ENCODE data around the gene STK17B.

STK17B gene

DNA sequence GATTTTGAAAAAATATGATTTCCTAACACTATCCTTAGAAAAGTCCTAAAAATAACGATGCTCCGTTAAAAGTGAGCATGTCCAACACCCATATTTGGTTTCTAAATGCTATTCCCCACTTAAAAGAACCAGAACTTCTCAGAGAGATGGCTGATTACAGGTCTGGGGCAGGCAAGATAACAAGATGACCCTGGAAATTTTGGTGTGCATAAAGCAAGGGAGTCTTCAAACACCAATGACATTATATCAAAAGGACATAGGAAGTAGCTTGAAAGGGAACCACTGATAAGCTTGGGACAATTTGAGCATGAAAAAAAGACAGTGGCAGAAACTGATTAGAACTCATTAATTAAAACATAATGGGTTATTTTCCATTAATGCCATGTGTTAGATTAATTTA lies 17.9 kb downstream of the STK17B start:
- no peak for DNase-seq

- no peak for DNase-seq
Measured at GRCh38 chr2:196149948-196150347, 21.4 kb downstream of the STK17B start.

GRCh38 chr2:196148736-196149135 lies 22.6 kb downstream of the STK17B start:
- no peak for DNase-seq

DNA sequence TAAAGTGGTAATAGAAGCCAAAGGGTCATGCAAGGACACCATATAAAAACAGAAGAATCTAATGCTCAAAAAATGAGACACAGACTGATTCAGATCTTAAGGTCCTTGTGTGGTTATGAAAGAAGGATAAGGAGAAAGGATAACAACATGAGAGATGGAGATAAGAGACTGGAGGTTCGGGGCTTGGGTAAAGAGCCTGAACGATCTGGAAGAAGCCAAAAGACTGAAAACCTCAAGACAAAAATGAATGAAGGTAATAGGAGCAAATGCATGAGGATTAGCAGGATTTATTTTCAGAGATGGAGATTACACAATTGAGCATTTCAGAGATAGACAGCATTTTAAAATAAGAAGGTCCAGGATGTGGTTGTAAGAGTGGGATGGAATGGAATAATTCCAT lies 26.1 kb downstream of the STK17B start:
- no peak for DNase-seq

- DNase-seq, result no peak
Measured at GRCh38 chr2:196144513-196145126, 26.8 kb downstream of the STK17B start.

GRCh38 chr2:196143730-196144131 lies 27.6 kb downstream of the STK17B start:
- DNase-seq, result no peak

GRCh38 chr2:196142825-196143224 lies 28.6 kb downstream of the STK17B start:
- DNase-seq, result no peak

DNA sequence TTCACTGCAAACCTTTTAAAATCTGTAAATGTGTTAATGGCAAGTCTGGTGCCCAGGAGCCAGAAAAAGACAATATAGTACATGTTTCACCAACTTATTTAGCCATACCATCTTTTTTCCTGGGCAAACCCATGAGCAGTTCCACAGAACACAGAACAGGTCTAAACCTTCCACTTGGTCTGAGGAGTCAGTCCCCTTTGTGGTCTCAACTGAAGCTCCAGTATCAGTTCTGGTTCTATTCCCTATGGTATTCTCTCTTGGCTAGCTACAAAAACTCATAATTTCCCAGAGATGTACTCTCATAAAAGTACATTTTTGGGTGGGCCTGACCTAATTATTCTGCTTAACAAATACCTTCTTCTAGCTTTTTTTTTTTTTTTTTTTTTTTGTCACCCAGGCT lies 31.2 kb downstream of the STK17B start:
- no peak for DNase-seq

GRCh38 chr2:196137271-196137670 lies 34.1 kb downstream of the STK17B start:
- no peak for DNase-seq

DNA sequence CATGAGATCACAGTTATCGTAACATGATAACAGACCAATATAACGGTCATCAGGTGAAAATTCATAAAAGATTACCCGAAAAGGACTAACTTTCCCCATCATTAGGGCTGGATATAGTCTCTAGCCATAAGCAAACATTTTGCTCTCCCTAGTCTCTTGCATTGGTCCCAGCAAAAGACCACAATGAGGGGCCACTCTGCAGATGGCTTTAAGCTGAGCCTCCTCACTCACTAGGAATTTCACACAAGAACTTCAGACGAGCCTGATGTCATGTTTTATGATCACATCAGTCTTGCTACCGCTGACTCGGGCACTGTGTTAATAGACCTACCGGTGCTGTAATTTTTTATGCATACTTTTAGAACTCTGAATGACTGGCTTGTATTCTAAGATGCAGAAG lies 35.2 kb downstream of the STK17B start:
- DNase-seq, result no peak

DNA sequence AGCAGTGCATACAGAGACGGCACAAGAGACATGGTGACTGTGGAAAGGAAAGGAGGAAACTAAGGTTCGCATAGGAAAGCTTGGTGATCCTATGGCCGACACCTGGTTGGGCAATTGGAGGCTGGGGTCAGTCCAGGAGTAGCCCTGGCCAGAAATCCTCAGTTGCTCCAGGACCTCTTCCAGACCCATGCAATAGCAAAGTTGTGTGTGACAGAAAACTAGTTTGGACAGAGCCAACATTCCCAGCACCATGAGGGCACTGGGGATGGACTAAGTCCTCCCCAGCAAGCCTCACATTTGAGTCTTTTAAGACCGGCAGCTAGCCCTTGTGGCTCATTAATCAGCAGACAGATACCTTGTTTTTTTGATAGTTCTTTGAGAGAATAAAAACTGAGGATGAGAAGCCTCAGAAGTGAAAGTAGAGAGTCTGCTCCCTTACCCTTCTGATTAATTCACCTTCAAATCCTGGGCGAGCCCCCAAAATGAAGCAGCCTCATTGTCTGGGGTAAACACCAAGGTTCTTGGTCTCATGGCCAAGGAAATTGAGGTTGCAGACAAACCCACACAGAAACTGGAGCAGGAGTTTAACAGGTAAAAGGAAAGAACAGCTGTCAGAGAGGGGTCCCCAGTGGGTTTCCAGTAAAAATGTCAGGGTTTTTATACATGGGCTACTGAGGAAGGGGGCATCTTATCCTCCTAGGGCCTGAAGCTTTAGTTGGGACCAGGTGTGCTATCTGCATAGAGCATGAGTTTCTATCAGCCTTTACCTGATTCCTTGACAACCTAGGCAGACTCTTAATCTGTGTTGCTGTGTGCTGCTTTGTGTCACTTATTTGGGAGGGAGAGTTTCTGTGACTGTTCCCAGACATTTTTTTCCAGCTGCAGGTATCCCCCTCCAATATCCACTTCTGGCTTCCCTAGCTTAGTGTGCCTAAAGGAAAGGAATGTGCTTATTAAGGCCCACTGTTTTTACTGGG lies 39.1 kb downstream of the STK17B start:
- DNase-seq, result no peak

- DNase-seq, result no peak
Measured at GRCh38 chr2:196131384-196131937, 39.9 kb downstream of the STK17B start.

- no peak for DNase-seq
Measured at GRCh38 chr2:196130039-196130825, 41.1 kb downstream of the STK17B start.

- DNase-seq, result no peak
Measured at GRCh38 chr2:196128749-196129148, 42.6 kb downstream of the STK17B start.

DNA sequence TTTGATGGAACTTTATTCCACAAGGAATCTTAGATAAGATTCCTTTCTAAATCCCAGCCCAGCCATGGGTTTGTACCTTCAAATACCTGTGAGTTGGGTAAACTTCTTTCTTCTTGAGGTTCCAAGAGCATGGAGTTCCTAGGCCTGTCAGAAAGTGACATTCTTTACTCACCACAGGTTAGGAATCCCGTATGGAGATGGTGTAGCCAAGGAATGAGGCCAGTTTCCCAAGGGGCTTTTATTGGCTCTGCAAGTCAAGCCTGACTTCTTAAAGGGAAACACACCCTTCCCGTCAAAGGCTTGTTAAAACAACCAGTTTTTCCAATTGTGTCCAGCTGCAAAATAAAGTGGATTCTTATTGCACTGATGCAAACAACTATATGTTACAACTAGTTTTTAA lies 45.8 kb downstream of the STK17B start:
- no peak for DNase-seq

GRCh38 chr2:196123679-196124373 lies 47.6 kb downstream of the STK17B start:
- DNase-seq, result no peak

DNA sequence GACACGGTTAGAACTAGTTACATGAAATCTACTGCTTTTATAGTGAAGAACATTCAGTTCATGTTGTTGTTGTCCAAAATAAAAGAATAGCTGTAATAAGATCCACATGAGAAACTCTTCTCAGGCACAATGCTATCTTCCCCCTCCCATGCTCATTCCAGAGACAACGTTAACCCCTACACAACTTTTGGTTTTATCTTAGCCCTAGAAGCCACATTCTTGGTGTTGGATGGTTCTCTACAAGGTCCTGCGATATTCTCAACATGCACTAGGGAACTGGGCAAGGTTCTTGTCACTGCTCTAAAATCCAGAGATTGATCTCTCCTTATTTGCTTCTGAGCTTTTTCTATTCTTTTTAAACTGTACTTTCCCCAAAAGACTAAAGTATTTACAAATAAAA lies 51.5 kb downstream of the STK17B start:
- DNase-seq, result no peak

DNA sequence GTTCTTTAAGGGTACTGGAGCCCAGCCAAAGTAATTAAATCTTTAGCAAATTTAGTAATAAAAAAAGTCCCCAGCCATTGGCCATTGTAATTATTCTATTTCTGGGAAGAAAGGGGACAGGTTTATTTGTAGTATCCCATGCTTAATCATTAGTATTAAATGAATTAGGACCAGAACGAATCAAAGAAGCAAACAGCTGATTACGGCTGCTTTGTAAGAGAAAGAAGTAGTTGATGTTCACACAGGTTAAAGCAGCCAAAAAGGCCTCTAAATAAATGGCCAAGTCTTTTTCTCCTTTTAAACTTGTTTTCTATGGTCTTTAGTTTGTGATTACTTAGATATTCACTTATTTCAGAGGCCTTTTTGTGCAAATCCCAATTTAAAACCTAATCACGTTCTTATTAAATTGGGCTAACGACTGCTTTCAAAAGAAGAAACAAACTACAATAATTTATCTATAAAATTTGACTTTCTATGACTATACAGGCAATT lies 54.1 kb downstream of the STK17B start:
- DNase-seq, result no peak

DNA sequence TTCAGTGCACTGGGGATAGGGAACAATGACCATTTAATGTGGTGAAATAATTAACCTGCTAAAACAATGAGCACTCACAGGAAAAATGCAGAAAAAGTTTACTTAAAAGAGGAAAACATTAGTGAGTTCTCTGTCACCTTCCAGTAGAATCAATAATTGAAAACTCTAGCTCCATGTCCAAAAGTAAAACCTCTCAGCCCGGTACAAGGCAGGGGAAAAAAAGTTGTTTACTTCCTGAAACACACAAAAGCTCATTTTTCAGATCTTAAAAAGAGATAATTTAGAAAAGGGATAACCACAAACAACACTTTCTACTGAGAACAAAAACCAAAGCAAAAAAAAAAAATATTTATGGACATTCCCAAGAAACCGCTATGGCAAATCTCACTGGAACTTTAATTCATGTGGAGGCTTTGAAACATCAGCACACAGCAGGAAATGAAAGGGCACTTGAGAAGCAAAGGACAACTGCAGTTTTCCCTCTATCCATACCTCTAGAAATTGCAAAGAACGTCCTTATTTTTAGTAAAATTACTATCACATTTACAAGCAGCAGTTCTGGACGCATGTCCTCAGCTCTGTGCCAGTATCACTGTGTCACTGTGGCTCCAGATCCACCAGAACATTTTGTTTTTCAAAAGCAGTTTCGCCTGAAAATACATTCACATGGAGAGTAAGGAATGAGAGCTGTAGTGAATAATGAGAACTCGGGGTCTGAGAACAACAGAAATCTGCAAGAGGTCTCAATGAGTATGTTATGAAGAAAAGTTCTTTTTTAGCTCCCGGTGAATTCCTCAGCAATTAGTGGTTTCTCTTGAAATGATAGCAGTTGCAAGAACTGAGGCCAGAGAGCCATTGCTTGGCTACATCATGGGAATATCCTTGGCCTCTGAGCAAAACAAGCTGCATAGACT lies 58.1 kb downstream of the STK17B start:
- no peak for DNase-seq

DNA sequence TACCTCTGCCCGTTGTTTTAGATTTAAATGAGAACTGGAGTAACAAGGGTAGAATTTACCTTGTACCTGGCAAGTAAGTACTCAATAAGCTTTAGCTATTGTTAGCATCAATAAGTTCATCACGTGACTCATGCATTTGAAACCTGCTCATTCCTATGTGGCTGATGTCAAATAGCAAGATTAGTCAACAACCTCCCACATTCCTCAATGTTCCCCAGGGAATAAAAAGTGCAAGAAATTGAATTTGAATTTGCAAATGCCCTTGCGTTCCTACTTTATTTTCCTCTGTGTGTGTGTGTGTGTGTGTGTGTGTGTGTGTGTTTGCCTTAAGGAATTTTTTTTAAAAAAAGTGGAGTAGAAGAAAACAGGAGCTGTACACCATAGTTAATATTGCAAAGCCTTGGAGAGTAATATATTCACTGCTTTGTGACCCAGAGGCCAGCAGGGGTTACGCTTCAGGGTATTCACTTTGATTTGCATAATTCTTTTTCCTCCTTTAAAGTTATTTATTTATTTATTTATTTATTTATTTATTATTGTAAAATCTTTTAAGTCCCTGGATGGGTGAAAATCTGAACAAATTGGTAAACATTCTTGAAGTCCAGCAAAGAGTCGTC lies 58.9 kb downstream of the STK17B start:
- DNase-seq, result no peak

DNA sequence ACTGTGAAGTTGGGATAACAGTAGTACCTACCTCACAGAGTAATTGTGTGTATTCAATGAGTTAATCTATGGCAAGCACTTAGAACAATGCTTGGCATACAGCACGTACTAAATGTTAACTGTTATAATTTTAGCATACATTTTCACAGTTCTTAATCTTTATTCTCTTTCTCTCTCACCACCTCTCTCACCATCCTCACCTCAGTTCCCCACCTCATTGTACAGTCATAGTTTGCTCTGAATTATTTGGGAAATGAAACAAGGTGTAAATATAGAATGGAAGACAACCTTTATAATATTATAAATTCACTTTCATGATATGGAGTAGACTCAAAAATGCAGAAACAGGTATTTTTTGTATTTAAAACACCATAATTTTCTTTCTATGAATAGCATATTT lies 62.8 kb downstream of the STK17B start:
- no peak for DNase-seq
